Liver (tissue), 9 donors: ENCODE measurements around the gene FAM184A. TPM values are rescaled to one million over a fixed set of nuclear protein-coding genes. Genes with fewer than 3 reads are reported as not detected.

Experiments
- DNase-seq: peaks from one replicate; pipeline ENCODE4 v3.0.0-alpha.2; 2017; ENCODE audit warnings: low spot score
- H3K27ac ChIP-seq, 2 donors: one replicate each; pipeline ENCODE4 v1.7.0; 2013; ENCODE audit warnings: inconsistent platforms in 2 of 2, low read length in 2 of 2, control low read depth in 1 of 2, low read depth in 1 of 2, mild to moderate bottlenecking in 1 of 2
- H3K27me3 ChIP-seq, 4 donors: one replicate each; pipeline versions ENCODE4 v1.6.1 to v1.7.0; 2013; ENCODE audit warnings: low read length in 3 of 4, inconsistent platforms in 1 of 4, mild to moderate bottlenecking in 1 of 4, moderate library complexity in 1 of 4; ENCODE audit not compliant: control insufficient read depth in 4 of 4, insufficient read depth in 4 of 4
- H3K36me3 ChIP-seq, 4 donors: one replicate each; pipeline versions ENCODE4 v1.6.1 to v1.7.0; 2013; ENCODE audit warnings: low read length in 3 of 4, mild to moderate bottlenecking in 3 of 4, low read depth in 1 of 4, moderate library complexity in 1 of 4; ENCODE audit not compliant: control insufficient read depth in 4 of 4, insufficient read depth in 3 of 4
- H3K4me1 ChIP-seq, 4 donors: one replicate each; pipeline versions ENCODE4 v1.6.1 to v1.7.0; 2013; ENCODE audit warnings: low read length in 3 of 4, mild to moderate bottlenecking in 3 of 4, moderate library complexity in 1 of 4; ENCODE audit not compliant: control insufficient read depth in 4 of 4, insufficient read depth in 4 of 4
- H3K4me3 ChIP-seq, 3 donors: one replicate each; pipeline versions ENCODE4 v1.6.1 to v1.7.0; 2013; ENCODE audit warnings: low read length in 3 of 3, control low read depth in 1 of 3, low read depth in 1 of 3, mild to moderate bottlenecking in 1 of 3
- H3K9ac ChIP-seq, 2 donors: one replicate each; pipeline ENCODE4 v1.7.0; 2013; ENCODE audit warnings: low read length in 2 of 2, mild to moderate bottlenecking in 2 of 2, moderate library complexity in 2 of 2, control low read depth in 1 of 2, low read depth in 1 of 2
- H3K9me3 ChIP-seq, 4 donors: one replicate each; pipeline versions ENCODE4 v1.6.1 to v1.7.0; 2013; ENCODE audit warnings: low read length in 3 of 4; ENCODE audit not compliant: control insufficient read depth in 4 of 4
- ATF3 ChIP-seq: IDR thresholded peaks from 2 replicates; pipeline ENCODE4 v1.6.1; 2016; ENCODE audit warnings: antibody characterized with exemption
- CTCF ChIP-seq: fragments of 150-350 bp; IDR thresholded peaks from 2 replicates; pipeline ENCODE4 v1.5.1; 2017; ENCODE audit warnings: improper control_type of control experiment, low read depth, low read length; ENCODE audit not compliant: missing input control
- EGR1 ChIP-seq, 2 donors: IDR thresholded peaks; 2 replicates each; pipeline ENCODE4 v1.6.1; 2016 to 2018; ENCODE audit warnings: antibody characterized with exemption in 2 of 2, low read depth in 2 of 2
- FOXA1 ChIP-seq: IDR thresholded peaks from 2 replicates; pipeline ENCODE4 v1.6.1; 2016; ENCODE audit warnings: antibody characterized with exemption
- GABPA ChIP-seq, 2 donors: IDR thresholded peaks in 1 of 2; conservative IDR thresholded peaks in 1 of 2; 2 replicates each; pipeline ENCODE4 v1.6.1; 2016; ENCODE audit warnings: antibody characterized with exemption in 2 of 2, mild to moderate bottlenecking in 1 of 2, moderate library complexity in 1 of 2
- HNF4A ChIP-seq, 2 donors: conservative IDR thresholded peaks; 2 replicates each; pipeline ENCODE4 v1.6.1; 2016; ENCODE audit warnings: antibody characterized with exemption in 2 of 2, mild to moderate bottlenecking in 2 of 2
- HNF4G ChIP-seq: IDR thresholded peaks from 2 replicates; pipeline ENCODE4 v1.6.1; 2016; ENCODE audit warnings: antibody characterized with exemption
- JUND ChIP-seq, 2 donors: IDR thresholded peaks; 2 replicates each; pipeline ENCODE4 v1.6.1; 2016; ENCODE audit warnings: antibody characterized with exemption in 2 of 2
- MAX ChIP-seq: IDR thresholded peaks from 2 replicates; pipeline ENCODE4 v1.6.1; 2016; ENCODE audit warnings: antibody characterized with exemption
- NR2F2 ChIP-seq: IDR thresholded peaks from 2 replicates; pipeline ENCODE4 v1.6.1; 2016; ENCODE audit warnings: antibody characterized with exemption
- RAD21 ChIP-seq, 2 donors: IDR thresholded peaks; 2 replicates each; pipeline ENCODE4 v1.6.1; 2016; ENCODE audit warnings: antibody characterized with exemption in 2 of 2, mild to moderate bottlenecking in 2 of 2
- REST ChIP-seq: IDR thresholded peaks from 2 replicates; pipeline ENCODE4 v1.6.1; 2016; ENCODE audit warnings: antibody characterized with exemption, mild to moderate bottlenecking
- RXRA ChIP-seq, 2 donors: IDR thresholded peaks; 2 replicates each; pipeline ENCODE4 v1.6.1; 2017 to 2018; ENCODE audit warnings: antibody characterized with exemption in 2 of 2, mild to moderate bottlenecking in 1 of 2
- SP1 ChIP-seq: IDR thresholded peaks from 2 replicates; pipeline ENCODE4 v1.6.1; 2018; ENCODE audit warnings: antibody characterized with exemption, mild to moderate bottlenecking
- TAF1 ChIP-seq: conservative IDR thresholded peaks from 2 replicates; pipeline ENCODE4 v1.6.1; 2016; ENCODE audit warnings: antibody characterized with exemption, mild to moderate bottlenecking
- YY1 ChIP-seq: IDR thresholded peaks from 2 replicates; pipeline ENCODE4 v1.6.1; 2016; ENCODE audit warnings: antibody characterized with exemption, mild to moderate bottlenecking
- ZBTB33 ChIP-seq: IDR thresholded peaks from 2 replicates; pipeline ENCODE4 v1.6.1; 2016; ENCODE audit warnings: antibody characterized with exemption
- WGBS: extraction: QIAGEN DNeasy Blood & Tissue Kit; methylation state at CpG from one replicate; pipeline ENCODE4 v1.1.7; 2013; 5-methylcytosine and 5-hydroxymethylcytosine counted together
- polyA plus RNA-seq, 2 donors: library from polyadenylated mRNA; stranded (reverse) in 1 of 2; unstranded in 1 of 2; fragments of 200-250 nt in 1 of 2; fragments of >200 nt in 1 of 2; fragmentation: Nextera tagmentation in 1 of 2; extraction: Ambion mirVana in 1 of 2; gene quantifications; one replicate each; pipeline versions ENCODE4 v1.2.1 to v1.2.3, GENCODE V29; 2013 to 2015
- total RNA-seq, 2 donors: library from RNA; depleted of rRNA; stranded (reverse); fragments of >200 nt; gene quantifications; one replicate each; pipeline ENCODE4 v1.2.3, GENCODE V29; 2014
- donor health status: healthy.
- donor health status: healthy.
- donor health status: healthy.
- donor health status: healthy.
- donor health status: healthy.

The FAM184A gene
- total and polyA plus RNA-seq, 4 donors = 1.0 to 7.4 (median 4.0) TPM

- 96% methylated on average over 8 of the region's 8 CpGs for WGBS
- no peaks in the 10 kb centered on the region for H3K36me3 ChIP-seq
- TF ChIP-seq FOXA1 = no peak
- TF ChIP-seq YY1 = no peak
- TF ChIP-seq TAF1 = no peak
- DNase-seq = no peak
- no peaks in the 10 kb centered on the region for H3K9me3 ChIP-seq
- no peak overlapping the region for H3K4me3 ChIP-seq
- H3K27me3 ChIP-seq = no peaks in the 10 kb centered on the region
- H3K9ac ChIP-seq = no peak overlapping the region
- H3K4me1 ChIP-seq = no peaks in the 10 kb centered on the region
- H3K27ac ChIP-seq = no peak overlapping the region
Observed at GRCh38 chr6:119040229-119040628, 38.2 kb downstream of the FAM184A start.

- Histone ChIP-seq H3K9me3 (no peaks in the 10 kb centered on the region), H3K4me1 (peaks cover 0 to 5% (median 0%) of the 10 kb centered on the region in 4 donors), H3K36me3 (no peaks in the 10 kb centered on the region), H3K27me3 (no peaks in the 10 kb centered on the region), H3K27ac (no peak overlapping the region), H3K9ac (no peak overlapping the region), H3K4me3 (no peak overlapping the region)
- WGBS = 87% methylated on average over 4 of the region's 4 CpGs
- no peak for DNase-seq
- no peak for TF ChIP-seq MAX
- no peak for TF ChIP-seq ATF3
- TF ChIP-seq HNF4G = no peak
- no peak for TF ChIP-seq SP1
- no peak for TF ChIP-seq TAF1
- no peak for TF ChIP-seq GABPA (IDR thresholded peaks at IDR 0.05 in 1 of 2, conservative IDR thresholded peaks at IDR 0.05 in 1 of 2)
- TF ChIP-seq RAD21 (IDR thresholded peaks at IDR 0.05) = no peak
- no peak for TF ChIP-seq HNF4A (conservative IDR thresholded peaks at IDR 0.05)
Observed at GRCh38 chr6:119037941-119038623, 40.4 kb downstream of the FAM184A start.

- TF ChIP-seq JUND (IDR thresholded peaks at IDR 0.05) (no peak), FOXA1 (no peak), ZBTB33 (no peak), HNF4G (no peak), YY1 (no peak), TAF1 (no peak), MAX (no peak), NR2F2 (no peak), REST (no peak), SP1 (no peak), ATF3 (no peak), RAD21 (IDR thresholded peaks at IDR 0.05) (no peak), CTCF (no peak), EGR1 (IDR thresholded peaks at IDR 0.05; ENCODE audit: low read depth in 2 of 2) (no peak), RXRA (IDR thresholded peaks at IDR 0.05) (no peak), GABPA (IDR thresholded peaks at IDR 0.05 in 1 of 2, conservative IDR thresholded peaks at IDR 0.05 in 1 of 2) (no peak)
- H3K4me1 ChIP-seq = peaks cover 0 to 5% (median 0%) of the 10 kb centered on the region in 4 donors
- no peaks in the 10 kb centered on the region for H3K9me3 ChIP-seq
- no peak overlapping the region for H3K4me3 ChIP-seq
- no peaks in the 10 kb centered on the region for H3K36me3 ChIP-seq
- no peaks in the 10 kb centered on the region for H3K27me3 ChIP-seq
- H3K9ac ChIP-seq = no peak overlapping the region
- H3K27ac ChIP-seq = no peak overlapping the region
- no peak for DNase-seq
Observed at GRCh38 chr6:119037264-119037663, 41.2 kb downstream of the FAM184A start.
